Ishikawa (cell line): ENCODE measurements around the gene SLC9A1.

Source experiments
- CREB1 ChIP-seq: IDR thresholded peaks from 2 replicates; pipeline ENCODE4 v1.6.1; 2012; ENCODE audit warnings: low read depth
- RAD21 ChIP-seq: IDR thresholded peaks from 2 replicates; pipeline ENCODE4 v1.6.1; 2012; ENCODE audit warnings: low read depth
- YY1 ChIP-seq: IDR thresholded peaks from 2 replicates; pipeline ENCODE4 v1.6.1; 2012; ENCODE audit warnings: low read depth
- TF ChIP-seq, protein P1 (sequence below): IDR thresholded peaks from 2 replicates; pipeline ENCODE4 v1.6.1; 2012; ENCODE audit warnings: low read depth, mild to moderate bottlenecking

GRCh38 chr1:27113861-27114260, 41.1 kb downstream of the SLC9A1 start:
- TF ChIP-seq, protein P1, sequence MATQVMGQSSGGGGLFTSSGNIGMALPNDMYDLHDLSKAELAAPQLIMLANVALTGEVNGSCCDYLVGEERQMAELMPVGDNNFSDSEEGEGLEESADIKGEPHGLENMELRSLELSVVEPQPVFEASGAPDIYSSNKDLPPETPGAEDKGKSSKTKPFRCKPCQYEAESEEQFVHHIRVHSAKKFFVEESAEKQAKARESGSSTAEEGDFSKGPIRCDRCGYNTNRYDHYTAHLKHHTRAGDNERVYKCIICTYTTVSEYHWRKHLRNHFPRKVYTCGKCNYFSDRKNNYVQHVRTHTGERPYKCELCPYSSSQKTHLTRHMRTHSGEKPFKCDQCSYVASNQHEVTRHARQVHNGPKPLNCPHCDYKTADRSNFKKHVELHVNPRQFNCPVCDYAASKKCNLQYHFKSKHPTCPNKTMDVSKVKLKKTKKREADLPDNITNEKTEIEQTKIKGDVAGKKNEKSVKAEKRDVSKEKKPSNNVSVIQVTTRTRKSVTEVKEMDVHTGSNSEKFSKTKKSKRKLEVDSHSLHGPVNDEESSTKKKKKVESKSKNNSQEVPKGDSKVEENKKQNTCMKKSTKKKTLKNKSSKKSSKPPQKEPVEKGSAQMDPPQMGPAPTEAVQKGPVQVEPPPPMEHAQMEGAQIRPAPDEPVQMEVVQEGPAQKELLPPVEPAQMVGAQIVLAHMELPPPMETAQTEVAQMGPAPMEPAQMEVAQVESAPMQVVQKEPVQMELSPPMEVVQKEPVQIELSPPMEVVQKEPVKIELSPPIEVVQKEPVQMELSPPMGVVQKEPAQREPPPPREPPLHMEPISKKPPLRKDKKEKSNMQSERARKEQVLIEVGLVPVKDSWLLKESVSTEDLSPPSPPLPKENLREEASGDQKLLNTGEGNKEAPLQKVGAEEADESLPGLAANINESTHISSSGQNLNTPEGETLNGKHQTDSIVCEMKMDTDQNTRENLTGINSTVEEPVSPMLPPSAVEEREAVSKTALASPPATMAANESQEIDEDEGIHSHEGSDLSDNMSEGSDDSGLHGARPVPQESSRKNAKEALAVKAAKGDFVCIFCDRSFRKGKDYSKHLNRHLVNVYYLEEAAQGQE = no peak
- TF ChIP-seq YY1 (no peak), RAD21 (no peak), CREB1 (no peak)
